AML-193 (cell line): ENCODE data around the gene R3HDM4.

Experiments used
- DNase-seq, 2 experiments: peaks; one replicate each; lab custom pipeline; 2025; lab: John Stamatoyannopoulos, UW

Gene R3HDM4

DNA sequence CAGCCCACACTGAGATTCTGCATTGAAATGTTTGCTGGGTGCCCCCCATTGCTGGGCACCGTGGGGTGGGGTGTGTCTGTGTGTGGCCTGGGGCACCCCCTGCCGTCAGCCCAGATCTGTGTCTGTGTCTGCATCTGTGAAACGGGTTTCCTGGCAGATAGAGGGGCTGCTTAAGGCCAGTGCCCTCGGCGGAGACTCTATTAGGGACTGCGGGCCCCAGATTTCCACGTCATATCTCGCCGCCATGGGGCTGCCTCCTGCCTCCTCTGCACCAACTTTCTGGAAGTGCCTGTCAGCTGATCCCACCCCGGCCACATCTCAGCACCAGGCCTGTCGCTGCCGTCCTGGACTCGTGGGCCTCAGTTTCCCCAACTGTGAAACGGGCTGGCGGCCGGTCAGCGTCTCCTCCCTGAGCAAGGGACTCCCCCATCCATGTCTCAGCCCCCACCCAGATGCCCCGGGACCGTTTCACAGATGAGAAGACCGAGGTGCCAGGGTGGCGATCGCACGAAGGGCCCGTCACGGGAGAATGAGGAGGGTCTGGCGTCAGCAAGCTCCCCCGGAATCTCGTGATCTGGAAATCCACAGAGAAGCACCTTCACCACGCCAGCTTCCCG lies 34.2 kb upstream of the R3HDM4 start:
- no peak for DNase-seq

DNA sequence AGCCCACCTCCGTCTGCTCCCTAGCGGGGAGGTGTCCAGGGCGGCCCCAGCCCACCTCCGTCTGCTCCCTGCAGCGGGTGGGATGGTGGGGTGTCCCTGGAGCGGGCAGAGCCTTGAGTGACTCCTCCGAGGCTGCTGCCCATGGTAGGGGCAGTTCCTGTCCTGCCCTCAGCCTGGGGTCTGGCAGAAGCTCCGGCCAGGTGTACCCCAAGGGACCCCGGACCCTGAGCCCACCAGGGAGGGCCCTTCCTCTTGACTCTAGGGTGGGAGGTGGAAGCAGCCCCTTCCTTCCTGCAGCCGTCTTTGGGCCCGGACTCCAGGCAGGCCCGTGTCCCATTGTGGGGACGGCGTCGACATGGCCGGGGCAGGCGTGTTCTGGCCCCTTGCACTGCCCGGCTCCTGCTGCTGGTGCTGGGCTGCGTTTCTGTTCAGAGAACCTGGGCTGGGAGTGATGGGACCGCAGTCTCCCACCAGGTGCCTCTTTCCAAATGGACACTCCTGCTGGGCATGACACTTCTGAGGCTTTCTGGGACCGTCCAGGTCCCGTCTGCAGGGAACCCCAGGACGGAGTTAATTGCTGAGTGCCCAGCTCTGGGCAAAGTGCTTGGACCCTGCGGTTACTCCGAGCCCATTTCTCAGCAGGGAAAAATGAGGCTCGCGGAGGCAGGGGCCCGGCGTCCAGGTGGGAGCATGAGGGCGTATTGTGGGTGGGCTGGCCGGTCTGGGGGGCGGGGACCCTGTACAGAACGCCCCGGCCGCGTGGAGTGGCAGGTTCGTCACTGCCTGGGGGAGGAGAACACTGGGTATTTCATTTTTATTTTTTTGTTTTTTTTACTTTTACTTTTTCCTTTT lies 32.6 kb upstream of the R3HDM4 start:
- DNase-seq: no peak

DNA sequence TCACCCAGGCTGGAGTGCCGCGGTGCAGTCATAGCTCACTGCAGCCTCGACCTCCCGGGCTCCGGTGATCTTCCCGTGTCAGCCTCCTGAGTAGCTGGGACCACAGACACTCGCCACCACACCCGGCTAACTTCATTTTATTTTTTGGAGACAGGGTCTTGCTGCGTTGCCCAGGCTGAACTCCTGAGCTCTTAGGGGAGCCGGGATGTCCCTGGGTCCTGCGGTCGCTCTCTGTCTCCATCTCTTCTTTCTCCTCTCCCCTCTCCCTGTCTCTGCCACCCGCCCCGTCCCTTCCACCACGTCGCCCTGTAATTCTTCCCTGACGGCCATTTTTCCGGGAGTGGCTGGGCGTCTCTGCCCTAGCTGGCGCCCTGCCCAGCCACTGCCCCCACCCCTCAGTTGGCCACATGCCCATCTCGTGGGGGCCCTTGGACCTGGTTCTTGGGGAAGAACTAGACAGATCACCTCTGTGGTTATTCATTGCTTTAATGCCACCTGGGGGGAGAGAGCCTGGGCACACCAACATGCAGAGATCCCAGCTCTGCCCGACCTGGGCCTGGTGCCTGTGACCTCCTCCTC lies 31.7 kb upstream of the R3HDM4 start:
- DNase-seq: no peak

DNA sequence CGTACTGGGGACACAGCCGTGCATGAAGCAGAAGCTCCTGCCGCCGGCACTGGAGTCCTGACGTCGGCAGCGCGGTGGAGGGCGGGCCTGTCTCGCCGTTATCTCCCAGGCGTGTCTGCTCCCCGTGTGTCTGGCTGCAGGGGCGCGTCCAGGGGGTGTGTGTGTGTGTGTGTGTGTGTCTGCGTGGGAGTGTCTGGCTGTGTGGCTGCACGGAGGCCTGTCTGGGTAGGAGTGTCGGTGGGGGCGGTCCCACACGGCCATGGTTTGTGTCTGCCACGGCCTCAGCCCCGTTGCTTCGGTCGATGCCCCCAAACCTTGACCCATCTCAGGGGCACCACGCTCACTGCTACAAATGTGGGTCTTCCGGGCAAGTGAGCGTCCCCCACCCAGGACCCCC lies 31.1 kb upstream of the R3HDM4 start:
- DNase-seq: no peak

DNA sequence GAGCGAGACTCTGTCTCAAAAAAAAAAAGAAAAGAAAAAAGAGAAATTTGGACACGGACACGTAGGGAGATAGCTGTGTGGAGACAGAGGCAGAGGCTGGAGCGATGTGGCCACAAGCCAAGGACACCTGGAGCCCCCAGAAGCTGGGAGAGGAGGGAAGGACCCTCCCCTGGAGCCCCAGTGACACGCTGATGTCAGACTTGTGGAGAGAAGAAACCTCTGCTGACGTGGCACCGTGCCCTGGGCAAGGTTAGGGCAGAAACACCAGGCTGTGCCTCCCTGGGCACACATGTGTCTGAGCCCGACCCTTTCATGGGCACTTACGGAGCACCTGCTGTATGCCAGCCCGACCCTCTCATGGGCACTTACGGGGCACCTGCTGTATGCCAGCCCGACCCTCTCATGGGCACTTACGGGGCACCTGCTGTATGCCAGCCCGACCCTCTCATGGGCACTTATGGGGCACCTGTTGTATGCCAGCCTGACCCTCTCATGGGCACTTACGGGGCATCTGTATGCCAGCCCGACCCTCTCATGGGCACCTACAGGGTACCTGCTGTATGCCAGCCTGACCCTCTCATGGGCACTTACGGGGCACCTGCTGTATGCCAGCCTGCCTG lies 30.6 kb upstream of the R3HDM4 start:
- DNase-seq: no peak

DNA sequence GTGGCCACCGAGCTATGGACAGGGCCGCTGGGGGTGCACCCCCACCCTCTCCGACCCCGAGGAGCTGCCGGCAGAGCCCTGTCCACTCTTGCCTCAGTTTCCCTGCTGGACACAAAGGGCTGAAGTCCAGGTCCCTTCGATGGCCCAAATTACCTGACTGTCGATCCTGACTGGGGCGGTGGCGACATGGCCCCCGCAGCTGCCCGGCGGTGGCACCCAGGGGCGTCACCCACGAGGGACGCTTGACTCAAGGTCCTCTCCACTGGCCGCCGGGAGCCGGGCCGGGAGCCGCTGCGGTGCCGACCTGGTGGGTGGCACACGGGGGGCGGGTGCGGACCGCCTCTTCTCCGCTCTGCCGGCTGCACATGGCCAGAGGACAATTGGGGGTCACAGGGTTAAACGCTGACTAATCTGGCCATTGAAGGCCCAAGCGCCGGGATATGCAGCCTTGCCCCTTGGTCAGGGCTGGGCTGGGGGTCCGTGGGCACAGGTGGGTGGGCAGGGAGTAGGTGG lies 29.2 kb upstream of the R3HDM4 start:
- DNase-seq: no peak

DNA sequence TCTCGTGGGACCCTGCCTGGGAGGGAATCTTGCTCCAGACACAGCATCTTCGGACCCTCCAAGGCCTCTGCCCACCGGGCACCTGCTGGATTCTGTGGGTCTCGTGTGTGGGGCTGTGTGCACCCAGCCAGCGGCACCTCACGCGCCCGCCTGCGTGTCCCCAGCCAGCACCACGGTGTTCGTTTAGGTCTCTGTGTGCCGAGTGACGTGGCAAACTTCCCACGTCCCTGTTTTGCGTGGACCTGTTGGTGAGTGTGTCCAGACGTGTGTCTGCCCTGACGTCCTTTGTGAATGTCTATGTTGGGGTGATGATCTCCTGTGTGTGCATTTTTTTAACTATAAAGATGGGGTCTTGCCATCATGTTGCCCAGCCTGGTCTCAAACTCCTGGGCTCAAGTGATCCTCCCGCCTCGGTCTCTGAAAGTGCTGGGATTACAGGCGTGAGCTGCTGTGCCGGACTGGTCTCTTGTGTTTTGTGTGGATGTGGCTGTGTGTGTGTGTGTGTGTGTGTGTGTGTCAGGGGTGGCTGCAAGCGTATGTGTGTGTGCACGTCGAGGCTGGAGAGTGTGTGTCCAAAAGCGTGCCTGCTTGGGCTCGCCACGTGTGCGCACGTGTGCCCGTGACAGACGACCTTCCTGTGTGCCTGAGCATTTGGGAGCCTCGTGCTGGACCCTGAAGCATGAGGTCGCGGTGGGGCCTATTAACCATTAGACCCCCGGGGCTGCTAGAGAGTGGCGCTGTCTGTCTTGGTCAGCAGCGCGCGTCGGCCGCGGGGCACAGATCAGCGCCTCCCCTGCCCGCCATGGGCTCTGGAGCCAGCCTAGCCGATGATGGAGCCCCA lies 28.5 kb upstream of the R3HDM4 start:
- no peak for DNase-seq

DNA sequence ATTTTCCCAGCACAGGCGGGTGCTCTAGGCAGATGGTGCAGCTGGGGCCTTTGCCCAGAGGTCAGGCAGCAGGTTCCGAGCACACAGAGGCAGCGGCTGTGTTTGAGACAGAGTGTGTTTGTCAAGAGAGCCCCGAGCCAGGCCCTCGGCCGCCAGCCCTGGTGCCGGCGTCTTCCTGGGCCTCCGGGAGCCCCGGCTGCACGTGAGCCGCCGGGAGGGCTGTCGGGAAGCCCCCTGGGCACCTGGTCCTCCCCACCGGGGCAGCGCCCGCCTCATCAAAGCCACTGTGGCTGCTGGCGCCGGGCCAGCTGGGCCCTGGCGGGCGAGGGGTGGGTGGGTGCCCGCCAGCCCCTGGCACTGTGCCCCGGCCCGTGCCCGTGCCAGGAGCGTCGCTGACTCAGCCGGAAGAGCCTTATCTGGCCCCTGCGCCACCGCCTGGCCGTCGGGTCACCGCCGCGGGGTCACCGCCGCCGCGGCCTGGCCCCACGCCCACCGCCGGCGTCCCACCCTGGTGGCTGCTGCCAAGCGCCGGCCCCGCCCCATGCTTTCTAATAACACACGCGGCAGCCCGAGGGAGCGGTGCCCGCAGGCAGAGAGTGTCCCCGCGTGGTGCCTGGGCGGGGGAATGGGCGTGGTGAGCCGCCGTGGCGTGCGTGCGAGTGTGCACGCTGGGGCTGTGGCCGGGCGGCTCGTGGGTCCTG lies 27.7 kb upstream of the R3HDM4 start:
- peak; percentile 43 to 48 for DNase-seq

DNA sequence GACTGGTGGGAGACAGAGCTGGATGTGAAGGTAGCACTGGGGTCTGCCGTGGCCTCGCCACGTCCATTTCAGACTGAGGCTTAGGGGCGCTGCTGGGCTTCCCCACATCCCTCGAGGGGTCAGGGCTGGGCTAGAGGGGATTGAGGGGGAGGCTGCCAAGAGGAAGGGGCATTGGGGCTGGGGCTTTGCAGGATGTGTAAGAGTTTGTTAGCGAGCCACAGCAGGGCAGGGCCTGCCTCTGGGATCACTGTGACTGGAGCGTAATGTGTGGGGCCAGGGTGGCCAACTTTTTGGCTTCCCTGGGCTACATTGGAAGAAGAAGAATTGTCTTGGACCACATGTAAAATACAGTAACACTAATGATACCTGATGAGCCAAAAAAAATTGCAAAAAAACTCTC lies 26.9 kb upstream of the R3HDM4 start:
- no peak for DNase-seq

DNA sequence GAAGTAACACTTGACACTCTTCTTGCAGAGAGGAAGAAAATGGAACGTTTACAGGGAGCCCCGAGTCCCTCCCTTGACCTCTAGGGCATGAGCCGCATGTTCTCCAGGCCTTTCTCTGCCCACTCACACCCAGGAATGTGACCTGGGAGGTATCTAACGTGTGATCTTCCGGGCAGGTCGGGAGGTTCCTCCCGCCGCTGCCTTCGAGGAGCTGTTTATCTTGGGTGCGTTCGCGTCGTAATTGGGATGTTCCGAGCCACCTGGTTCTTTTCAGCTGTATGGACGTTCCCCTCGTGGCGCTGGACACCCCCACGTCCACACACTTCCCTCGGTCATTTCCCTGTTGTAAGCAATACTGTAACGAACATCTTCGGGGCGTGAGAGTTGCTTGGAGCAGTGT lies 26.4 kb upstream of the R3HDM4 start:
- DNase-seq: no peak

DNA sequence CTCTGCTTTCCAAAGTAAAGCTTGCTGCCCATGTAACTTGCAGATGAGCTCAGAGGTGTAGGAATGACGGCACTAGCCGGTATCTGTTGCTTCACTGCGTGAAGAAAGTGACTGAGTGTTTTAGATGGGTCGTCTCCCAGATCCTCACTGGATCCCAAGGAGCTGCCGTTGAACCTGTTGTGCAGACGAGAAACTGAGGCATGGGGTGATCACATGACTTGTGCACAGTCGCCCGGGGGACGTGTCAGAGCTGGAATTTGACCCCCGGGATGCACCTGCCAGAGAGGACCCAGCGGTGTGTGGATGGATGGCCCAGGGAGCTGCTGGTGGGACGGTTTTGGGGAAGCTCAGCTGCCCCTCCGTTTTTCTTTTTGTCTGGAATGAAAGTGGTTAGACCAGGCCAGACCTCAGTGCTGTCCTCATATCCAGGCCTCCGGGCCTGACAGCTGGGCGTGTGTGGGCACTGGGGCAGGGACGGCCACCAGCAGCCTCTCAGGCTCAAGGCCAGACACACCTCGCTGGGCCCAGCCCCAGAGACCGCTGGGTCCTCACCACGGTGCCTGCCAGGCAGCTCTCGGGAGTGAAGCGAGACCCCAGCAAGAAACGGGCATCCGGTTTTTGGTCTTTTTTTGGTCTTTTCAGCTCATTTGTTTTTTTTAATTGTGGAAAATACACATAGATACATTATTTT lies 25.4 kb upstream of the R3HDM4 start:
- DNase-seq: no peak

DNA sequence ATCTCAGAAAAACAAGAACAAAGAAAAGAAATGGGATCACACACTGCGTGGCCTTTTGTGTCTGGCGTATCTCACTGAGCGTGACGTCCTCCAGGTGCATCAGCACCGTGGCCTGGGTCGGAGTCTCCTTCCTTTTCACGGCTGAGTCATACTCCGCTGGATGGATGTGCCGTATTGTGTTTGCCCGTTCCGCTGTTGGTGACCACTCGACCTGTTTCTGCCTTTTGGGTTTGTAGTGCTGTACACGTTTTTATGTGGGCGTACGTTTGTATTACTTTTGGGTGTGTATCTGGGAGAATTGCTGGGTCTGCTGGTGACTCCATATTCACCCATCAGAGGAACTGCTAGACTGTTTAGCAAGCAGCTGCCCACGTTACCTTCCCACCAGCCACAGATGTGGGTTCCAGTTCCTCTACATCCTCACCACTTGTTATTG lies 24.3 kb upstream of the R3HDM4 start:
- no peak for DNase-seq

DNA sequence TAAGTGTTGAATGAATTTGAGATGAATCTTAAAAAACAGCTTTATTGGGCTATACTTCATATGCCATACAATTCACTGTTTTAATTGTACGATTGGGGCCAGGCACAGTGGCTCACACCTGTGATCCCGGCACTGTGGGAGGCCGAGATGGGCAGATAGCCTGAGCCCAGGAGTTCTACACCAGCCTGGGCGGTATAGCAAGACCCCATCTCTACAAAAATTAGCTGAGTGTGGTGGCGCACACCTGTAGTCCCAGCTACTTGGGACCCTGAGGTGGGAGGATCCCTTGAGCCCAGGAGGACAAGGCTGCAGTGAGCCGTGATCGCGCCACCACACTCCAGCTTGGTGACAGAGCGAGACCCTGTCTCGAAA lies 23.1 kb upstream of the R3HDM4 start:
- DNase-seq: no peak

DNA sequence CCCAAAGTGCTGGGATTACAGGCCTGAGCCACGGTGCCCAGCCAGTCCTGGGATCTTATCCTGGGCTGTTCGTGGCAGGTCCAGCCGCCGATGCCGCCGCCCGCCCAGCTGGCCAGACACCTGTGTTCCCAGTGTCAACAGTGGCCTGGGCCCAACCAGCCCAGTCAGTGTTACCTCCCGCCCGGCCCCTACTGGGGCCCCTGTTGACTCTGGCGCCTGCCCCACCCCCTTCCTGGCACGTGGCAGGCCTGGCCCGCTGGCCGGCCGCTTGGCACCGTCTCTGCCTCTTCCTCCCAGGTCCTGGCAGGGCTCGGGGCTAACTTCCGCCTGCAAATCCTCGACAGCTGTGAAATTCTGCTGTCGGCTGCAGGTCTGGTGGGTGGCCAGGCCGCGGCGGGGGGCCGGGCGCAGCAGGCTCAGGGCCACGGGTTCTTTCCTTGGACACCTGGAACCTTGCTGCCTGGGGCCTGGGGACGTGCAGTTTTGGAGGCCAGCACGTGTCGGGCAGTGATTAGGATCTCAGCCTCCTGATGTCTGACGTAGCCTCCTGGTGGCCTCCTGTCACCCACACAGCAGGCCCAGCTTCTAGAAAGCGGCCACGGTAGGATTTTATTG lies 22.0 kb upstream of the R3HDM4 start:
- DNase-seq: no peak

DNA sequence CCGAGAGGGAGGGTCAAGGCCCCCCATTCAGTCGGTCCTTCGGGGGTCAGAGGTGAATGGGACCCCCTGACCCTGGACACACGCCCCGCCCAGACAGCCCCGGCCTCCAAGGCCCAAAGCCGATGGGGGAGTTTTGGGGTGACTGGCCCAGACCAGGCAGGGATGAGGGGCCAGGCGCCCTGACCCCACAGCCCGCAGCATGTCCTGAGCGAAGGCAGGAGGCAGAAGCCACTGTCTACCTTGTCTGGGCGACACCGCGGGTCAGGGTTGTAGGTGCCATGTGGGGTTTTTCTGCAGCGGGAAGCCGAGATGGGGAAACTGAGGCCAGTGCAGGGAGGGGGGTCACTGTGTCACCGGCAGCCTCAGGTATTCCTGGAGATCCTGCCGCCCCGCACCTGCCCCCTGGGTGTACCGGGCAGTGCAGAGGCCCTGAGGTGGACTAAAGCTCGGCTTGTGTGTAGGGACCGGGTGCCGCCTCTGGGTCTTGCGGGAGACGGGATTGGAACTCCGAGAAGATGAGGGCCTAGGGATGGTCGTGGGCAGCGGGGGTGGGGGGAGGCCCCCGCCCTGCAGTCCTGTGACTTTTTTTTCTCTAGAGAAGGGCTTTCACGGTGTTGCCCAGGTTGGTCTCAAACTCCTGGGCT lies 21.3 kb upstream of the R3HDM4 start:
- DNase-seq: no peak

DNA sequence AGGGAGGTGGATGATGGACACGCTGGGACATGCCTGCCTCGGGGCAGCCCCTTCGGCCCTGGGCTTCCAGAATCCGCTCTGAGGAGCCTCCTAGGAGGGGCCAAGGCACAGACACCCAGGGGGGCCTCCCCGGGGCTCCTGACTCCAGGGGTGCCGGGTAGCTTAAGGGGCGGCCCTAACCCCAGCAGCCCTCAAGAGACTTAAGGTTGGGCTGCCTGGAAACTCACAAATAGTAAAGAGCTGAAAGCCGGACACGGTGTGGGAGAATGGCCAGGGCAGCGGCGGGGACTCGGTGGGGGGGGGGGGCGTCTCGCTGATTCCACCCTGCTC lies 20.5 kb upstream of the R3HDM4 start:
- DNase-seq: no peak

DNA sequence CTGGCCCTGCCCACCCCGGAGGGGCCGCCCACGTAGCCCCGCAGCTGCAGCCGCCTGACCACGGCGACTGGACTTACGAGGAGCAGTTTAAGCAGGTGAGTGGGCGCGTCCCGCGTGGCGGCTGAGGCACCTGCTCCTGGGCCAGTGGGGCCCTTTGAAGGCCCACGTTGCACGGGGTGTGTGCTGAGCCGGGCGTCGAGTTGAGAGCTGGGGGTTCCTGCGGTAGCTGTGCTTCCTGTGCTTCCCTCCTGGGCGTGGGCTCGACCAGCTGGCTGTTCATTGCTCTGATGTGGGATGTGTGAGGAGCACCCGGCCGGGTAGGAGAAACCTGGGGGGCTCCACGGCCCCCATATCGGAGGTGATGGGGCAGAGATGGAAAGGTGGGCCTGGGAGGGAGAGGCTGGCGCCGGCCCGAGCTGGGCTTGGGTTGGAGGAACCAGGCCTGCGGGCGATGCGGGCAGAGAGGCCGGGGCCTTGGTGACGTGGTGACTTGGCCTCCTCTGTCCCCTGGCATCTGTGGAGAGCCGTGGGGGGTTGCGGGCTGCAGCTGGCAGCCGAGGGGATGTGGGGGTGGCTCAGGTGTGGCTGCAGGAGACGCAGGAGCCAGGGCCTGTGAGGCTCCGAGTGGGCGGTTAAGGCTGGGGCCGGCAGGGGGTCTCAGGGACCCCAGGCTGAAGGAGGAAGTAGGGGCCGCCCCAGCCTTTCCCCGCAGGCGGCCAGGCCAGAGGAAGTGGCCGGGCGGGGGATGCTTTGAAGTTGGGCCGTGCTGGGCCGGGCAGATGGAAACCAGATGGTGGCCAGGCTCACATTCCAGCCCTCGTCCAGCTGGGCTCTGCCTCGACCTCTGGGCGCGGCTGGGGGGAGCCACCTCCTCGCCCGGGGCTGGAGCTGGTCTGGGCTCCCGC lies 19.9 kb upstream of the R3HDM4 start:
- no peak for DNase-seq

DNA sequence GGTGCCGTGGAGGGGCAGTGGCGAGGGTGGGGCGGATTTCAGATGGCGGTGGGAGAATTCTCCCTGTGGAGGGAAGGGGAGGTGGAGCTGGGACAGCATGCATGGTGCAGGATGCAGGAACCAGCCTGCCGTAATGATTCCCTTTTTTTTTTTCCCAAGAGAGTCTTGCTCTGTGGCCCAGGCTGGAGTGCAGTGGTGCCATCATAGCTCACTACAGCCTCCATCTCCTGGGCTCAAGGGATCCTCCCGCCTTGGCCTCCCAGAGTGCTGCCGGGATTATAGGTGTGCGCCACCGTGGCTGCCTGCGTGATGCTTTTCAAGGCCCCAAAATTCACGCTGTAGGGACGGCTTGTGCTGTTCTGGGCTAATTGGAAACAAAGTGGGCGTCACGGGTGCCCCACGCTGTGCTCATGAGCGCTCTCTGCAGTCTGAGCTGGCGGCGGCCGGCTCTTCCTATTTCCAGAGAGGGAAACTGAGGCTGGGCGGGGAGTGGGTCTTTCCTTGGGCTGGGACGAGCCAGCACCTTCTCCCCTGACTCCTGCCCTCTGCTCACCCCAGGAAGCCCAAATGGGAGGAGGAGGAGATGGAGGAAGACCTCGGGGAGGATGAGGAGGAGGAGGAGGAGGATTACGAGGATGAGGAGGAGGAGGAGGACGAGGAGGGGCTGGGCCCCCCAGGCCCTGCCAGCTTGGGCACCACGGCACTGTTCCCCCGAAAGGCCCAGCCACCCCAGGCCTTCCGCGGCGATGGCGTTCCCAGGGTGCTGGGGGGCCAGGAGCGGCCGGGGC lies 19.0 kb upstream of the R3HDM4 start:
- no peak for DNase-seq
